Measurements from ENCODE around the gene KCNMA1. TPM values are rescaled to one million over a fixed set of nuclear protein-coding genes. Genes with fewer than 3 reads are reported as not detected.

Gene KCNMA1
- polyA plus RNA-seq, 1 donor from 2014 or later, result 60.8 TPM

- TF ChIP-seq MXI1 (conservative IDR thresholded peaks at IDR 0.05; ENCODE audit: poor library complexity, severe bottlenecking), result no peak
- TF ChIP-seq RAD21 (conservative IDR thresholded peaks at IDR 0.05), result no peak
- no peak for TF ChIP-seq POLR2AphosphoS5 (IDR thresholded peaks at IDR 0.05)
Measured at GRCh38 chr10:77604063-77604462, 33.5 kb downstream of the KCNMA1 start (continued).

DNA sequence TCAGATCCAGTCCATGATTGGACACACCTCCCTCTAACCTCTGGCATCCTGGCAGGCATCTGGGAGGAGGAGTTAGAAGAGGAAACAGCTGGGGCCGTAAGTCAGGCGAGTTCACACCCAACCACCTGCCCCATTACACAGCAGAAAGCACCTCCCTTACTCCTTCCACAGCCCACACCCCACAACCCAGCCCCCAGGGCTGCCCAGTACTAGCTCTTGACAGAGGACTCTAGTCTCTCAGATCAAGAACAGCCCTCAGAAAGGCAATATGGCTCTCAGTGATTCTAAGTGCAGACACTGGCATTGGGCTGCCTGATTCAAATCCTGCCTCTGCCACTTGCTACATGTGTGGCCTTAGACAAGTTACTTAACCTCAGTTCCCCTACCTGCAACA lies 34.1 kb downstream of the KCNMA1 start:
- H4K20me1 ChIP-seq (ENCODE audit: insufficient read depth), result no peaks in the 10 kb centered on the region
- no peak overlapping the region for H3K27ac ChIP-seq (ENCODE audit: low read length)
- H3K9me3 ChIP-seq (ENCODE audit: low read length), result no peaks in the 10 kb centered on the region
- H3K4me3 ChIP-seq (ENCODE audit: low read length), result no peak overlapping the region
- H3K27me3 ChIP-seq (ENCODE audit: insufficient read depth, low read depth, low read length), result no peaks in the 10 kb centered on the region
- no peak overlapping the region for H3K4me2 ChIP-seq (ENCODE audit: low read length)
- H2AFZ ChIP-seq (ENCODE audit: low read depth, low read length), result no peak overlapping the region
- H3K9me2 ChIP-seq (ENCODE audit: insufficient read depth, low read length), result no peaks in the 10 kb centered on the region
- H3F3A ChIP-seq (ENCODE audit: insufficient read depth, low read length, poor library complexity, severe bottlenecking), result no peaks in the 10 kb centered on the region
- H3K9ac ChIP-seq (ENCODE audit: low read length), result no peak overlapping the region
- no peak for TF ChIP-seq EZH2 (IDR thresholded peaks at IDR 0.05; ENCODE audit: borderline replicate concordance, insufficient read depth, low read length, poor library complexity, severe bottlenecking)
- no peak for TF ChIP-seq RAD21 (conservative IDR thresholded peaks at IDR 0.05)
- TF ChIP-seq SMC3 (conservative IDR thresholded peaks at IDR 0.05; ENCODE audit: poor library complexity), result no peak
- no peak for TF ChIP-seq MXI1 (conservative IDR thresholded peaks at IDR 0.05; ENCODE audit: poor library complexity, severe bottlenecking)
- TF ChIP-seq POLR2AphosphoS5 (IDR thresholded peaks at IDR 0.05), result no peak
- no peak for TF ChIP-seq TAF1 (IDR thresholded peaks at IDR 0.05; ENCODE audit: low read depth)
- H3K36me3 ChIP-seq (ENCODE audit: insufficient read depth, low read length), result no peaks in the 10 kb centered on the region
- H3K79me2 ChIP-seq (replicated peaks; ENCODE audit: insufficient read depth, low read length), result no peaks in the 10 kb centered on the region

DNA sequence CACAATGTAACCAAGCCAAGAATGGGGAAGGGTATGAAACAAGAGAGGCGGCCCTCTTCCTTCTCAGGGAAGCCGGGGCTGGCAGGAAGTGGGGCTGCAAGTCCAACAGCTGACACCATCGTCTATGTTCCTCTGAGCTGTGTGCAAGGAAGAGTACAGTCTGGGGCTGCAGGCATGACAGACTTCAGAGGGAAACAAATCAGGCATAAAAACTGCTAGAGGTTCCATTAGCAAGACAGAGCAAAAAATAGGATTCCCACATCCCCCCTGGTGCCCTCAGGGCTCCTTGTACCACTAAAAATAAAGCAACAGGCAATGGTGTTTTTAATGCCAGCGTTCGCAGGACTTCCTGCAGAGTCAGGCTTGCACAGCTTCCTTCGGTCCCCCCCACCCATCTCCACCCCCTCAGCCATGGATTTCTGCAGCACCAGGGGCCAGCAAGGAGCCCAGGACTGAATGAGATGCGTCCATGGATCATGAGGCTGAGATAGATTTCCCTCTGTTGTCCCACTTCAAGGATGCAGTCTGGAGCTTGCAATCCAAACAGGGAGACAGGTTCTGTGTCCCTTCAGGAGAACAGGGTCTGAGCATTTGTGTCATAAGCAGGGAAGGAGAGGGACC lies 34.6 kb downstream of the KCNMA1 start:
- no peaks in the 10 kb centered on the region for H3K9me2 ChIP-seq (ENCODE audit: insufficient read depth, low read length)
- H3K79me2 ChIP-seq (replicated peaks; ENCODE audit: insufficient read depth, low read length), result no peaks in the 10 kb centered on the region
- no peak overlapping the region for H2AFZ ChIP-seq (ENCODE audit: low read depth, low read length)
- H3K27me3 ChIP-seq (ENCODE audit: insufficient read depth, low read depth, low read length), result no peaks in the 10 kb centered on the region
- H3K4me3 ChIP-seq (ENCODE audit: low read length), result no peak overlapping the region
- H3K27ac ChIP-seq (ENCODE audit: low read length), result no peak overlapping the region
- H3K9ac ChIP-seq (ENCODE audit: low read length), result no peak overlapping the region
- no peaks in the 10 kb centered on the region for H3F3A ChIP-seq (ENCODE audit: insufficient read depth, low read length, poor library complexity, severe bottlenecking)
- no peaks in the 10 kb centered on the region for H4K20me1 ChIP-seq (ENCODE audit: insufficient read depth)
- TF ChIP-seq CTCF (IDR thresholded peaks at IDR 0.05; ENCODE audit: poor library complexity, severe bottlenecking) (no peak), MXI1 (conservative IDR thresholded peaks at IDR 0.05; ENCODE audit: poor library complexity, severe bottlenecking) (no peak), TAF1 (IDR thresholded peaks at IDR 0.05; ENCODE audit: low read depth) (no peak), EP300 (conservative IDR thresholded peaks at IDR 0.05; ENCODE audit: poor library complexity, severe bottlenecking) (no peak), EZH2 (IDR thresholded peaks at IDR 0.05; ENCODE audit: borderline replicate concordance, insufficient read depth, low read length, poor library complexity, severe bottlenecking) (no peak), SMC3 (conservative IDR thresholded peaks at IDR 0.05; ENCODE audit: poor library complexity) (no peak), POLR2AphosphoS5 (IDR thresholded peaks at IDR 0.05) (no peak), RAD21 (conservative IDR thresholded peaks at IDR 0.05) (no peak)
- TF ChIP-seq, protein P1, sequence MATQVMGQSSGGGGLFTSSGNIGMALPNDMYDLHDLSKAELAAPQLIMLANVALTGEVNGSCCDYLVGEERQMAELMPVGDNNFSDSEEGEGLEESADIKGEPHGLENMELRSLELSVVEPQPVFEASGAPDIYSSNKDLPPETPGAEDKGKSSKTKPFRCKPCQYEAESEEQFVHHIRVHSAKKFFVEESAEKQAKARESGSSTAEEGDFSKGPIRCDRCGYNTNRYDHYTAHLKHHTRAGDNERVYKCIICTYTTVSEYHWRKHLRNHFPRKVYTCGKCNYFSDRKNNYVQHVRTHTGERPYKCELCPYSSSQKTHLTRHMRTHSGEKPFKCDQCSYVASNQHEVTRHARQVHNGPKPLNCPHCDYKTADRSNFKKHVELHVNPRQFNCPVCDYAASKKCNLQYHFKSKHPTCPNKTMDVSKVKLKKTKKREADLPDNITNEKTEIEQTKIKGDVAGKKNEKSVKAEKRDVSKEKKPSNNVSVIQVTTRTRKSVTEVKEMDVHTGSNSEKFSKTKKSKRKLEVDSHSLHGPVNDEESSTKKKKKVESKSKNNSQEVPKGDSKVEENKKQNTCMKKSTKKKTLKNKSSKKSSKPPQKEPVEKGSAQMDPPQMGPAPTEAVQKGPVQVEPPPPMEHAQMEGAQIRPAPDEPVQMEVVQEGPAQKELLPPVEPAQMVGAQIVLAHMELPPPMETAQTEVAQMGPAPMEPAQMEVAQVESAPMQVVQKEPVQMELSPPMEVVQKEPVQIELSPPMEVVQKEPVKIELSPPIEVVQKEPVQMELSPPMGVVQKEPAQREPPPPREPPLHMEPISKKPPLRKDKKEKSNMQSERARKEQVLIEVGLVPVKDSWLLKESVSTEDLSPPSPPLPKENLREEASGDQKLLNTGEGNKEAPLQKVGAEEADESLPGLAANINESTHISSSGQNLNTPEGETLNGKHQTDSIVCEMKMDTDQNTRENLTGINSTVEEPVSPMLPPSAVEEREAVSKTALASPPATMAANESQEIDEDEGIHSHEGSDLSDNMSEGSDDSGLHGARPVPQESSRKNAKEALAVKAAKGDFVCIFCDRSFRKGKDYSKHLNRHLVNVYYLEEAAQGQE (IDR thresholded peaks at IDR 0.05; ENCODE audit: borderline replicate concordance), result no peak
- H3K9me3 ChIP-seq (ENCODE audit: low read length), result no peaks in the 10 kb centered on the region
- no peaks in the 10 kb centered on the region for H3K36me3 ChIP-seq (ENCODE audit: insufficient read depth, low read length)
- no peak overlapping the region for H3K4me2 ChIP-seq (ENCODE audit: low read length)

Measured in neural cell (in vitro differentiated cells).